GM18502 (cell line): ENCODE results near the gene TRIM9.
"Not testable (repeated sequence)": the region's sequence is repeated elsewhere in the genome, so short reads cannot be mapped to it uniquely, and the experiment has no call there.

Source experiments
- ATAC-seq: cut with Tn5 transposase; IDR thresholded peaks from one replicate; pipeline ENCODE4 v1.9.1; 2021; ENCODE audit warnings: mild to moderate bottlenecking; ENCODE audit not compliant: unreplicated experiment, poor library complexity

Gene TRIM9

DNA sequence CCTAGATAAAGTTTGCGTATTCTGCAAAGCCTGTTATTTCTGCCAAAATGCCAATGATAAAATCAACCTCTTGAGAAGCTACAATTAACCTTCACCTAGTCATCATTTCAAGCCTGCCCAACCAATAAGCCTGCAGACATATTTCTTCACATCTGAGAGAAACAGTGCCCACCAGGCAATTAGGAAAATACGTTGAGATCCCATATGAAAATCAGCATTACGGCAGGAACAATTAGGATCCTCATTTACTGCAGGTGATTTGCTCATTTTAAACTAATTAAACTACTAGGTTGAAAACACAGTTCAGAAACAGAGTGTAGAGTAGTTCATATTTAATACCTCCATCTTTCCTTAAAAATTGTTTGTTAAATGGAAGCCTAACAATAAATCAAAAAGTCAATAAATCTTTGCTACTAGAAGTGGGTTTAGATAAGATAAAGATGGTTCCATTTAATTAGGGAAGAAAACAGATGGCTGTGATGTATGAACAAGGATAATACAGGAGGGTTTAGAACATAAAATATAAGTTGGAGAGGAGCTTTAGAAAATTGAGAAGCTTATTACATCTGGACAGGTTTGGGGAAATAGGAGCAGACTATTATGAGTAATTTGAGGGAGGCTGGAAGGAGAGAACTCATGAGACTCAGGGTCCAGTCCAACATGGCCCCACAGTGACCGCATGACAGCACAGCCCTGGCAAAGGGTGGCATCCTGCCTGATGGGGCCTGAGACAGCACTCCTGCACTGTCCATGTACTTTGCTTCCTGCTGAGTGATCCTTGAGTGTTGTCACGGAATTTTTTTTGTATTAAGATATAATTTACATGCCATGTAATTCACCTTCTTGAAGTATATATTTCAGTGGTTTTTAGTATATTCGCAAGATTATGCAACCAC lies 123.8 kb downstream of the TRIM9 start:
- ATAC-seq: no peak

DNA sequence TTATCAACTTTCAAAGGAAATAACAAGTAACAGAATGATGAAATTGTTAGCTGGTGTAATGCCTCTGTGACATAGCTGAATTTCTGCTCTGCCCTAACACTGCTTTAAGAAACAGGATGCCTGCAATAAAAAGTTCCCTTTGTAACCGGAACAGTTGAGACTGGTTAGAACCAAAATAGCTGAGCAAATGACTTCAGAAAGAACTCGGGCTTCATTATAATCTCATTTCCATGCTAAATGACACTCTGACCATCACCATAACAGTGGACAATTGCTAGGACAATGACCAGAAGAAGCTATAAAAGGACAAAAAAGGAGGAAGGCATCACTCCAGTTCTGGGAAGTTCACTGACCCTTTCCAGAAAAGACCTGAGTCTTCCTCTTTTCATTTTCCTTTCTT lies 127.1 kb downstream of the TRIM9 start:
- no peak for ATAC-seq

DNA sequence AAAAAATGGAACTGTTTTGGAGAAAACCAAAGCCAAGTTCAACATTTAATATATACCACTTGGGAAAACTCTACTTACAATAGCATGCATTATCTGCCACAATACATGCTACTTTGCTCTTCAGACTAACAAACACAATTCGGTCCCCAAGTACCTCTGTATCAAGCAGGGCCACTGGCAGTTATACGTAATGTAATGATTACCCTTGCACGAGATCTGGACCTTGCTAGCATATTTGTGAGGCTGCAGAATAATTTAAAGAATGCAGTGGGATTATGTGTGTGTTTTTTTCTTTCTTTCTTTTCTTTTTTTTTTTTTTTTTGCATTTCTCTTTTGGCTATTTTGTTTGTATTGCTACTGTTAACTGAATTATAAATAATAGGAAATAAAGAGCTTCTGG lies 127.8 kb downstream of the TRIM9 start:
- ATAC-seq: no peak

DNA sequence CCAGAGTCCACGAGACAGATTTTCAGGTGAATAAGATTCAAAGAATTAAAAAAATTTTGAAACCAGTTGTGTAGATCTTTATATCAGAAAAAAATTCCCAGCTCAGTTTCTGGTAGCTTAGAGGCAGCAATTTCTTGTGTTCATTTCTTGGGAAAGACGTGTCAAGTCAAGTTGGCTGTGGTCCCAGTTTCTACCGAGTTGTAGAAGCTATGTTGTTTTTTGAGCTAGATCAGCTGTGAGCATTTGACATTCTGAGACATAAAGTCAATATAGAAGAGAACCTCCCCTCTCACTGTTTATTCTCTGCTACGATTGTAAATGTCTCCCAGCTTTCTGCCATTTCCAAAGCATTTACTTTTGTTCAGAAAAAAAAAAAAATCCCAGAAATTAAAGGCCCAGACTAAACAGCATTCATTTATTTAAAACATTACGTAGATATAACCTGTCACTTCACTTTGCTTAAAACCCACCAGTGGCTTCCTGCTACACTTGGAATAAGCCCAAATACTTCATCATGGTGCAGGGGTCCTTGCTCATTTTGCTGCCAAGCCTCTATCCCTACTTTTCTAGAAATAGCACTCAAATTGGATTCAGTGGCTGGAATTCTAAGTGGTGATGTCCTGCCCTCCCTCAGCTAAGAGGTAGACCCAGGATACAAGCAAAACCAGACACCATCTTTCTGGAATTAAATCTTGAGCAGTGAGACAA lies 130.1 kb downstream of the TRIM9 start:
- no peak for ATAC-seq

DNA sequence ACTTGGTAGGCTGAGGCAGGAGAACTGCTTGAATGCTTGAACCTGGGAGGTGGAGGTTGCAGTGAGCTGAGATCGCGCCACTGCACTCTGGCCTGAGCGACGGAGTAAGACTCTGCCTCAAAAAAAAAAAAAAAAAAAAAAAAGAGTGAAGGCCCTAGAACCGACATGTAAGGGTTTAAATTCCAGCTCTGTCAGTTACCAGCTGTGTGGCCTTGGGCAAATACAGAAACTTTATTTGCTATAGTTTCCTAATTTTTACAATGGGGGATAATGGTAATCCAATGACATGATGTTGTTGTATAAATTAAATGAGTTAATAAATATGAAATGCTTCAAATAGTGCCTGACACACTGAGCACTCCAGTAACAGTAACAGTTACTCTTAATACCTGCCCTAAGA lies 131.0 kb downstream of the TRIM9 start:
- no peak for ATAC-seq

DNA sequence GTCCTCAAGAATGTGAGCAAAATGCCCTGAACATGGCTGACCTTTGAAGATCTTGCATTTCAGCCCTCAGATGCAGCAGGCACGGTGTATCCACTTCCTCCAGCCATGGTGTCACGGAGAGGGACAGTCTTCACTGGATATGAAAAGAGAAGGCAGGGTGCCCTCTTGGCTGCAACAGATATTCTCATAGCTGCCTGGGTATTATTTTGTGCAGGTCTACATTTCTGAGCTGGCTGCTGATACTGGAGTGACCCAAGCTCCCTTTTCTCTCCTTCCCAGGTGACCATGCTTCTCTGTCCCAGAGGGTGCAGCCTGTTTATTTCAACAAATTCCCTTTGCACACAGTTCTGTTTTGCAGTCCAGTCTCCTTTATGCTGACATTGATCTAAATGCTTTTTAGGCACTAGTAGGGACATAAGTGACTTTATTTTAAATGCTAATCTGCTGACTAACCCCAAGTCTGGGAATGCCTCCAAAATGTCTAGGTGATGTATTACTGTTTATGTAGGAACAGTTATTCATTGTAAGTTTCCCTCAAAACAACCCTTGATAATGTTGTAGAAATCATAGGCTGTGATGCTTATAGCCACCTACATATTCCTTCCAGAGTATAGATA lies 133.2 kb downstream of the TRIM9 start:
- no peak for ATAC-seq

DNA sequence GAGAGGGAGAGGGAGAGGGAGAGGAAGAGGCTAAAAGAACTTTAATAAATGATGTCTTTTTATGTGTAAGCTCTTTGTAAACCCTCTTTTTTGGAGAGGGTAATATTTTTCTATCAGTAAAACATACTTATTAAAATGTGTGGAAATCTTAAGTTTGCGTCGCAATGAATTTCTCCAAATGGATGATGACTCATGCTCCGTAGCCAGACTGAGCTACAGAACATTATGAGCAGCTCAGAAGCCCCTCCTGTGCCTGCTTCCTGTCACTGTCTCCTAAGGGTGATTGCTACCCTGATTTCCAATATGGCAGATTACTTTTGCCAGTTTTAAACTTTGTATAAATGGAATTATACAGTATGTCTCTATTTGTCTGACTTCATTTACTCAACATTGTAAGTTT lies 137.6 kb downstream of the TRIM9 start:
- no peak for ATAC-seq

DNA sequence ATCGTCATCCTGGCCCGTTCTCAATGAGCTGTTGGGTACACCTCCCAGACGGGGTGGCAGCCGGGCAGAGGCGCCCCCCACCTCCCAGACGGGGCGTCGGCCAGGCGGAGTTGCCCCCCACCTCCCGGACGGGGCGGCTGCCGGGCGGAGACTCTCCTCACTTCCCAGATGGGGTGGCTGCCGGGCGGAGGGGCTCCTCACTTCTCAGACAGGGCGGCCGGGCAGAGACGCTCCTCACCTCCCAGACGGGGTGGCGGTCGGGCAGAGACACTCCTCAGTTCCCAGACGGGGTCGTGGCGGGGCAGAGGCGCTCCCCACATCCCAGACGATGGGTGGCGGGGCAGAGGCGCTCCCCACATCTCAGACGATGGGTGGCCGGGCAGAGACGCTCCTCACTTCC lies 138.5 kb downstream of the TRIM9 start:
- not testable (repeated sequence) for ATAC-seq

DNA sequence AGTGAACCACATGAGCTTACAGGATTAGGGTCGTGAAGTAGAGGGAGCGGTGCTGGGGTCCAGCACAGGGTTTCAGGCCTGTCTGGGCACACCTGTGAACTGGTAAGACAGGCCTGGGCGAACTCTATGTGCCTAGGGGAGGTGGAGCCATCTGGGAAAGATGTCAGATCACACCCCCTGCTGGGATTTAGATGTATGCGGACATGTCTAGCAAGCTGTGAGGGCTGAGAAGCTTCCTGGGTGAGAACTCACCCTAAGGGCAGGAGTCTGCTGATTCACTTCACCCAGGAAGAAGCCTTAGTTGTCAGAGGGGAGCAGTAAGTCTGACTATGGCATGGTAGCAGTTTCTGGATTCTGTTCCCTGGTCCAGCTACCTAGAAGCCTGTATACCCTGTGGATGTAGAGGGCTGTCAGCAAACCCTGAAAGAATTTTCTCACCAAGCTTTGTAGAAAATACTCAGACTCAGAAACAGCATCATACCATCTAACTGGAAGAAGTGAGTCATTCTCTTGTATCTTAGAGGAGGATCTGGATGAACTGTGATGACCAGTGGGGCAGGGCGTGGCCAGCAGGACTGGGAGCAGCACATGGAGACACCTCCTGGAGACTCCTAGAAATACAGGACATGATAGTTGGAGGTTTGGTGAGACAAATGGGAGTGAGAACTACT lies 139.4 kb downstream of the TRIM9 start:
- peak; percentile 63 for ATAC-seq

DNA sequence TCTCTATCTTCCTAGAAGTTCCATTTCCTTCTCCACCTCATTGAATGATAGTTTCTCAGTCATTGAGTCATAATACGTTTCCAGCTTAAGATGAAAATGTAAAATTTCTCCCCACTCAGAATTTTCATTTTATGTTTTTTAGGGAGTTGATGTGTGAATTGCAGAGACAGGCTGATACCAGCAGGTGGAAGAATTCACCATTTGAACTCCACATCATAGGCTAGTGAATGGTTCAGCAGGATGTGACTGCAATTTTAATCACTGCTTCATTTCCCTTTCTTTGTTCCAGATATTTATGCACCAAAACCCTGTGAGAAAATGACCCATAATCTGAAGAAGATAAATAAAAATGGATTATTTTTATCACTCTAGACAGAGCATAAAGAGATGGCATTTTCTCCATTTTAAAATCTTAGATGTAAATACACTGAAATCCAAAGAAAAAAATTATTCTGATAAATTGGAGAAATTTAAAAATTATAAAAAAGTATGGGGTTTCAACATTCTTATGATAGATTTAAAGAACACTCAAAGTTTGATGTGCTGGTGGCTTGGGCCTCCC lies 140.0 kb downstream of the TRIM9 start:
- peak; percentile 56 for ATAC-seq

DNA sequence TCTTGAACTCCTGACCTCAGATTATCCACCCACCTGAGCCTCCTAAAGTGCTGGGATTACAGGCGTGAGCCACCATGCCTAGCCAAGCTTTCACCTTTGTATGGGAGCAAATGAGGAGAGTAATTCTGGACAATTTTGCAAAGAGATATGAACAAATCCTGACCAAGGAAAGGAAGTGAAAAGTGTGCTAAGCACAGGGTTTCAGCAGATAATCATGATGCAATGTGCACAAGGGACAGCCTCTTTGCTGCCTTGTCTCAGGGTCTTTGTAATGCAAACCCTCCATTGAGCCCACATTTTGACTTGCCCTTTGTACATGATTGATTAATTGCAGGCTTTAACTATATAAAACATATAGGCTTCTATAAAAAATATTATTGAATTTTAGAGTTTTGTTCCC lies 141.4 kb downstream of the TRIM9 start:
- ATAC-seq: no peak

DNA sequence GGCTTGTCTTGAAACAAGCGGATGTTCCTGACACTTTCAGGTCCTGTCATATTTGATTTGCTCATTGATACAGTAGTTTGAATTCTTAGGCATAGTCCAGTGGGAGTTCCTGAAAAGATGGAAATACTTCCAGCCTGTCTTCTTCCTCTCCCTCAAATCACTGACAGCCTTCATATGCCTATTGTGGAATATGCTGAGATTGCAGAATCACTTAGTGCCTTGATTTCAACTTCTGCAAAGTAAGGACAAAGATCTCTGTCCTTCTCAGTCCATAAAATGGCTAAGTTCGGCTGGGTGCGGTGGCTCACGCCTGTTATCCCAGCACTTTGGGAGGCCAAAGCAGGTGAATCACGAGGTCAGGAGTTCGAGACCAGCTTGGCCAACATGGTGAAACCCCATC lies 143.9 kb downstream of the TRIM9 start:
- ATAC-seq: no peak

DNA sequence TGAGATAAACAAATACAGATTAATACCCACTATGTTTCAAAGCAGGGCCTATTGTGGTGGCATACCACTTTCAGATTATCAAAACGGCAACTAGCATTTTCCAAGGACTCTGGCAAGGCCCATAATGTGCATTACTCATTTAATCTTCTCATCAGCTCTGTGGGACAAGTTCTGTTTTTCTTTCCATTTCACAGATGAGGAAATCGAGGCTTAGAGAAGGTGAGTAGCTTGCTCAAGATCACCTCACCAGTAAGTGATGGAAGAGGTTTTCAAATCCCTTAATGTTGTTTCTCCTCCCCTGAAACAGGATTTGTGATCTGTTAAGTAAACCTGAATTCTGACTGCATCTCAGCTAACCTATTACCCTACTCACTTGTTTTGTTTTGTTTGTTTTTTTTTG lies 146.7 kb downstream of the TRIM9 start:
- no peak for ATAC-seq

DNA sequence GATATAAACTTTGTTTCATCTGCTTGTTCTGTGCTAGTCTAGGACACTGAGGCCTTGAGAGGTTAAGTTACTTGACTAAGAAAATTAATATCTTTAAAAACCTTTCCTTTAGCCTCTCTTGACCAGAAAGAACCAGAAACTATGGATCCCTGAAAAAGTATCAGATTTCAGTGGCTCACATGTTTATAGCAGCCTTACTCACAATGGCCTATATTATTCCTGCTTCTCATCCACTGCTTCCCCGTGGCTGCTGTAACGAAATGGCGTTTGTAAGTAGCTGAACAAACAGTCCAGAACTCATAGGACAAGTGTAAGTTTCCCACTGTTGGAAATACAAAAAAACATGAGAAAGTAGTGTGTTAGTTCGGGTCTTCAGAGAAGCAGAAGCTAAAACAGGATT lies 147.5 kb downstream of the TRIM9 start:
- no peak for ATAC-seq

DNA sequence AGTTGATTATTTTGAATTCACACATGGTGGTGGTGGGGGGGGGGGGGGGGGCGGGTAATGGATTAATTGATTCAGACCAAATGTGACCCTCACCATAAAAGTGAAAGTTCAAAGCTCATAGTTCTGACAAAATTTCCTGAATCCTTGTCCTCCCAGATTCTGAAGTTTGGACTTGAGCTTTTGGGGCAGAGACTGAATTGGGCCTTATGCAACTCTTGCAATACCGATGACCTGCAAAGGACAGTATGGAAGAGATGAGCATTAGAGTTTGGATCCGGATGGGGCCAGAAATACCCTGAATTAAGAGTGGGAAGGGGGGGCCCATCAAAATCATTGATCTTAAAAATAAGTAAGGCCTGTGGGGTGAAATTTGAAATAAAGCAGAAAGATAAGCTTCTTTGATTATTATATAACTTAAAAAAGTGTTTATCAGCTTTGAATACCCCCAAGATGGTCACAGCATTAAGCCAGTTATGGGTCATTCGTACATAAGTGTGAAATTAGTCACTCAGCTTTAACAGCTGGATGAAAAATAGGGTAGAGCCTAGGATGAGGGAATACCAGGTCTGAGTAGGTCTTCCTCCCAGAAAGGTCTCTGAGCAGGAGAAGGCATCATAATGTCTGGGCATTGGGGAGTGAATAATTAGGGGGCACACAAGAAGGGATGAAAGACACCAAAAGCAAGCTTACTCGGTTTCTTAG lies 148.5 kb downstream of the TRIM9 start:
- no peak for ATAC-seq

DNA sequence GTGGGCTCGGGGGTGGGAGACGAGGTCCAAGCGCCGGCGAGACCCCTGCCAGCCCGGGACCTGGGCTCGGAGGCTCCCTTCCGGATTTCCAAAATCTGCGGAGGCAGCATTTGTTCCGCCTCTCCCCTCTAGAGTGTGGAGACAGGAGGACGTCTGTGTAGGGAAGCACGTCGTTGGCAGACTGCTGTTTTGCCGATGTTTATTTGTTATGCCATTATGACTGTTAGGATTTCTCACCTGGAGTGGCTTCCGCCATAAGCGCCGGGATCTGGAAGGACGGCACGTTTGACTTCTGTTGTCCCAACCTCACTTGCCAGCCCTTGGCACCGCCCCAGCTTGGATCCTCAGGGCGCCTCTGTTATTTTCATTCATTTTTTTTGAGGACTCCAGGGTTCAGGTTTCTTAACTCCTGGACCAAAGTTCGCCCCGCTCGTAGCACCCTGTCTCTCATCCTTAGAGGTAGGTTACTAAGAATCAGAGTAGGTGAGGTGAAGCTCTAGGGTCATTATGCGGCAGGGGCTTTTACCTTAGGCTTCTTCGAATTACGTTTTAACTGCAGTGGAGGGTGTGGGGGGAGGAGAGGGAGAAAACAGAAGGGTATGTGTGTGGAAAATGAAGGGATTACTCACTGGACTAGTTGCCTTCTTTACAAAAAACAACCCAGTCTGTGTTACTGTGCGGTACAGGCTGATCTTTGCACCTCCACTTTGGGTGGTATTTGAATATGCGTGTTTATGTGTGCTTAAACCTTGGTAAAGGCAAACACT lies 150.1 kb downstream of the TRIM9 start:
- ATAC-seq: peak; percentile 29

DNA sequence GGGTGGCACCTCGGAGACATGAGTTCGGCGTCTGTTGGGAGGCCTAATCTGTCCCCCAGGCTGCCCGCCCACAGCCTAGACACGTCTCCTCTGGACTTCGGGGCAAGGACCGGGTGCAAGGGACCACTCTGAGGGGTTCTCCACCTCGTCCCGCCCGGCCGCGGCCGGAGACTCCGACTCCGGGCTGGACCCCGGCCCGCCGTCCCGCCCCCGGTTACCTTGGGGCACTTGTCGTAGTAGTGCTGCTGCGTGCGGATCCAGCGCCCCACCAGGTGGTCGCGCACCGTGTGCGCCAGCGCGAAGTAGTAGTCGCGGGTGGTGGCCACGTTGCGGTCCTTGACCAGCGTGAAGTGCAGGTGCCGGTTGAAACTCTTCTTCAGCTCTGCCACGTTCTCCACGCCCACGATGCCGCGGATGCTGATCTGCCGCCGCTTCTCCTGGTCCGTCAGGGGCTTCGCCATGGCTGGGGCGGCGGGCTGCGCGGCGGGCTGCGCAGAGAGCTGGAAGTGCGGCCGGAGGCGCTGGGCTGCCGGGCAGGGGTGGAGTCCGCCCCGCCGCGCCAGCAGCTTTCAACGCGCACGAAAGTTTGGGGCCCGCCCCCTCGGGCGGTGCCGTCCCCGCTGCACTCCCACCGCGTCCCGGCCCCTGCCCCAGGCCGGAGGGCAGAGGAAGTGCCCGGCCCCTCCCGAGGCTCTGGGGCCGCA lies 150.8 kb downstream of the TRIM9 start, which contains the start of gene PYGL:
TSS of gene PYGL (minus strand) at position 541 of the 704 bp plus-strand sequence. CDS start at position 461, 80 bp downstream.
- peak; percentile 78 for ATAC-seq

DNA sequence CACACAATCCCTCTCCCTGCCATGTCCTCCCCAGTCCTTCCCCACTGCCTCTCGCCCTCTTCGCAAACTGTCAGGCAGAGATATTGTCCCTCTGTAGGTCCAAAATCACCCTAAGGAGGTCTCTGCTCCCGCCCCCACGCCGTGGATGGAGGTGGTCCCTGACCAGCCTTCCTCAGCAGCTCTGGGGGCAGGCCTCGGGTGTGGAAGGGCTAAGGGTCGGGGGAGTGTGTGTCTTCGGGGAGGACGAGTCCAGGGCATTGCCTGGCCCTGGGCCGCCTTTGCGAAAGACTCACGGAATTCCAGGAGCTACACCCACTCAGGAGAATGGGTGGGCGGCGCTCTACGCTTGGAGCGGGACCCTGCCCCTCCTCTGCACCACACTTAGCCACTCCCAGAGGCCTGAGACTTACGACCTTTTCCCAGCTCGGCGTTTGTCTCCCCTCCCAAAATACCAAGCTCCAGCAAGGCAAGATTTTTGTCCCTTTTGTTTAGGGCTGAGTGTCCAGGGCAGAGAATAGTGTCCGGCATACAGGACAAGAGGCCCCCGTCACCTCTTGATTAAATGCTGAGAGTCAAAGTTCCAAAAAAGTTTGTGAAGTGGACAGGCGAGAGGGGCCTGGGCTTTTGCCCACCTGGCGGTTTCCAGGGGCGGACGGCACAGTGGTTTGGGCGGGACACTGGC lies 151.5 kb downstream of the TRIM9 start:
- no peak for ATAC-seq
